ENCODE results near the gene USH1C.

DNA sequence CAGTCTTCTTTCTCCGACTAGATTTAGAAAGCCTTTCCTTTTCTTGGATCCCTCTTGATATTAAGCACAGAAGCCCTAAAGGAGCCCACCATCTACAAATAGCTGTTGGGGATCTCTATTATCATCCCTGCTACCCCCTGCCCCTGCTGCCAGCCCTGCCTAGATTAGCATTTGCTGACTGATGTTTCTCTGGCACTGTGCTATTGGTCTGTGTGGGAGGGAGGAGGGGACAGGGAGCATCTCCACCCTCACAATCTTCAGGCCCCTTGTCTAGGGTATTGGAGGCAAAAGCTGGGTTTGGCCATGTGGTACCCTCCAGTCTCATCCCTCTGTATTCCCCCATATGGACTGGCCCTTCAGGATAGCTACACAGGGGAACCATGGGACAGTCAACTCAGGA, 6.2 kb downstream of the USH1C start:
- TF ChIP-seq CTCF (IDR thresholded peaks at IDR 0.05) (no peak), POLR2A (IDR thresholded peaks at IDR 0.05) (no peak), EP300 (IDR thresholded peaks at IDR 0.05) (no peak)

All from ovary (tissue), 3 donors.